Body of pancreas (tissue), 4 donors: Measurements from ENCODE around the gene NKTR.

ENCODE experiments used
- POLR2A ChIP-seq, 3 donors: fragments of 450-650 bp; IDR thresholded peaks; one replicate each; pipeline ENCODE4 v1.6.1; 2016; ENCODE audit warnings: antibody characterized with exemption in 3 of 3, mild to moderate bottlenecking in 2 of 3
- TF ChIP-seq, protein P1 (sequence below), 7 experiments: fragments of 450-650 bp in 4 of 7; fragments of 200-600 bp in 3 of 7; sonication (generic) in 3 of 7; IDR thresholded peaks; one replicate each; pipeline ENCODE4 v1.5.1; 2016 to 2019; ENCODE audit warnings: antibody characterized with exemption in 7 of 7

DNA sequence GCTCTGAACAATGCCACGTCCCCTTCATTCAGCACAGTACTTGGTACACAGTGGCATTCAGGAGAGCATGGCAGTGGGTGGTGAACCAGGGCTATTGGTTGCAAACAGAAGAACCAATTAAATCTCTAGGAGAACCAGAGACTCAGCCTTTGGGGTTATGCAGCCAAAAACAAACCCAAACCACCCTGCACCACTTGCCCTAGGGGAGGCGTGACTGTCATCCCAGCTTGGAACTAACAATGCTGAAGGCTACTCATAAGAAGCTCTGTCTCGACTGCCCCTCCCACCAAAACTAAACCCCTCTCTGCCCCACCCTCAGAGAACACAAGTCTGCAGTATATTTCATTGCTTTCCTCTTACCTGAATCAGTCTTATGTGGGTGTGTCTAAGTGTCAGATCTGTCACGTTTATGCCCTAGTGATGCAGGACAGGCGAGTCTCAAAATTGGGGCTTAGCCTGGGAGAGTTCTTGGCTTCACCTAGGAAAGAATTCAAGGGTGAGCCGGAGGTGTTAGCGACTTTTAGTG, 69.6 kb downstream of the NKTR start:
- no peak for TF ChIP-seq POLR2A (IDR thresholded peaks at IDR 0.05)
- TF ChIP-seq, protein P1, sequence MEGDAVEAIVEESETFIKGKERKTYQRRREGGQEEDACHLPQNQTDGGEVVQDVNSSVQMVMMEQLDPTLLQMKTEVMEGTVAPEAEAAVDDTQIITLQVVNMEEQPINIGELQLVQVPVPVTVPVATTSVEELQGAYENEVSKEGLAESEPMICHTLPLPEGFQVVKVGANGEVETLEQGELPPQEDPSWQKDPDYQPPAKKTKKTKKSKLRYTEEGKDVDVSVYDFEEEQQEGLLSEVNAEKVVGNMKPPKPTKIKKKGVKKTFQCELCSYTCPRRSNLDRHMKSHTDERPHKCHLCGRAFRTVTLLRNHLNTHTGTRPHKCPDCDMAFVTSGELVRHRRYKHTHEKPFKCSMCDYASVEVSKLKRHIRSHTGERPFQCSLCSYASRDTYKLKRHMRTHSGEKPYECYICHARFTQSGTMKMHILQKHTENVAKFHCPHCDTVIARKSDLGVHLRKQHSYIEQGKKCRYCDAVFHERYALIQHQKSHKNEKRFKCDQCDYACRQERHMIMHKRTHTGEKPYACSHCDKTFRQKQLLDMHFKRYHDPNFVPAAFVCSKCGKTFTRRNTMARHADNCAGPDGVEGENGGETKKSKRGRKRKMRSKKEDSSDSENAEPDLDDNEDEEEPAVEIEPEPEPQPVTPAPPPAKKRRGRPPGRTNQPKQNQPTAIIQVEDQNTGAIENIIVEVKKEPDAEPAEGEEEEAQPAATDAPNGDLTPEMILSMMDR (IDR thresholded peaks at IDR 0.05) = no peak
